Right atrium auricular region (tissue), 2 donors: ENCODE results near the gene IZUMO1R. TPM values are rescaled to one million over a fixed set of nuclear protein-coding genes. Genes with fewer than 3 reads are reported as not detected.
"Not testable (repeated sequence)": the region's sequence is repeated elsewhere in the genome, so short reads cannot be mapped to it uniquely, and the experiment has no call there.

Experiments
- DNase-seq: peaks from one replicate; pipeline ENCODE4 v3.0.0-alpha.2; 2019; ENCODE audit warnings: low spot score
- H3K27ac ChIP-seq, 2 donors: fragments of 200-600 bp; sonication (generic); 1 replicate in 1 of 2; 2 replicates in 1 of 2; pipeline ENCODE4 v1.5.1; 2016 to 2019
- H3K27me3 ChIP-seq, 2 donors: fragments of 200-600 bp; sonication (generic); one replicate each; pipeline versions ENCODE4 v1.5.1 to v1.6.0; 2017 to 2019
- H3K36me3 ChIP-seq: fragments of 200-600 bp; sonication (generic); one replicate; pipeline ENCODE4 v1.5.1; 2016
- H3K4me1 ChIP-seq, 2 donors: fragments of 200-600 bp; sonication (generic); one replicate each; pipeline versions ENCODE4 v1.5.1 to v1.6.0; 2017 to 2019
- H3K4me3 ChIP-seq, 2 donors: fragments of 200-600 bp; sonication (generic); 1 replicate in 1 of 2; 2 replicates in 1 of 2; pipeline ENCODE4 v1.5.1; 2017 to 2019; ENCODE audit warnings: mild to moderate bottlenecking in 1 of 2, moderate library complexity in 1 of 2
- H3K9me3 ChIP-seq, 2 donors: fragments of 200-600 bp; sonication (generic); one replicate each; pipeline ENCODE4 v1.5.1; 2019
- total RNA-seq, 2 donors: library from RNA; depleted of rRNA; stranded (reverse); fragments of >200 nt; gene quantifications; one replicate each; pipeline ENCODE4 v1.1.0, GENCODE V29; 2016
- TF ChIP-seq, protein P1 (sequence below), 2 donors: fragments of 200-600 bp; sonication (generic); IDR thresholded peaks; one replicate each; pipeline ENCODE4 v1.5.1; 2019; ENCODE audit warnings: antibody characterized with exemption in 2 of 2

Gene IZUMO1R
- not detected for total RNA-seq

GRCh38 chr11:94303966-94304958, at the start of gene IZUMO1R:
IZUMO1R (plus strand) TSS chr11:94304580; CDS start chr11:94305637, 1,057 bp downstream.
- H3K9me3 ChIP-seq = no peaks in the 10 kb centered on the region
- no peak for DNase-seq
- TF ChIP-seq, protein P1, sequence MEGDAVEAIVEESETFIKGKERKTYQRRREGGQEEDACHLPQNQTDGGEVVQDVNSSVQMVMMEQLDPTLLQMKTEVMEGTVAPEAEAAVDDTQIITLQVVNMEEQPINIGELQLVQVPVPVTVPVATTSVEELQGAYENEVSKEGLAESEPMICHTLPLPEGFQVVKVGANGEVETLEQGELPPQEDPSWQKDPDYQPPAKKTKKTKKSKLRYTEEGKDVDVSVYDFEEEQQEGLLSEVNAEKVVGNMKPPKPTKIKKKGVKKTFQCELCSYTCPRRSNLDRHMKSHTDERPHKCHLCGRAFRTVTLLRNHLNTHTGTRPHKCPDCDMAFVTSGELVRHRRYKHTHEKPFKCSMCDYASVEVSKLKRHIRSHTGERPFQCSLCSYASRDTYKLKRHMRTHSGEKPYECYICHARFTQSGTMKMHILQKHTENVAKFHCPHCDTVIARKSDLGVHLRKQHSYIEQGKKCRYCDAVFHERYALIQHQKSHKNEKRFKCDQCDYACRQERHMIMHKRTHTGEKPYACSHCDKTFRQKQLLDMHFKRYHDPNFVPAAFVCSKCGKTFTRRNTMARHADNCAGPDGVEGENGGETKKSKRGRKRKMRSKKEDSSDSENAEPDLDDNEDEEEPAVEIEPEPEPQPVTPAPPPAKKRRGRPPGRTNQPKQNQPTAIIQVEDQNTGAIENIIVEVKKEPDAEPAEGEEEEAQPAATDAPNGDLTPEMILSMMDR (IDR thresholded peaks at IDR 0.05) = no peak
- H3K27me3 ChIP-seq = no peaks in the 10 kb centered on the region
- peaks cover 0 to 12% of the 10 kb centered on the region in 2 donors for H3K4me1 ChIP-seq
- H3K27ac ChIP-seq = peak within 1 kb of the TSS; percentile 27 to 40
- H3K36me3 ChIP-seq = no peaks in the 10 kb centered on the region
- H3K4me3 ChIP-seq = no peak within 1 kb of the TSS

- no peak overlapping the region for H3K27ac ChIP-seq
- no peak for DNase-seq
- no peaks in the 10 kb centered on the region for H3K27me3 ChIP-seq
- no peaks in the 10 kb centered on the region for H3K4me1 ChIP-seq
- TF ChIP-seq, protein P1 (IDR thresholded peaks at IDR 0.05) = no peak
- H3K36me3 ChIP-seq = no peaks in the 10 kb centered on the region
- peaks cover 0 to 10% of the 10 kb centered on the region in 2 donors for H3K9me3 ChIP-seq
- H3K4me3 ChIP-seq = no peak overlapping the region
These were observed 32.5 kb upstream of the IZUMO1R start for GRCh38 chr11:94271885-94272372.

DNA sequence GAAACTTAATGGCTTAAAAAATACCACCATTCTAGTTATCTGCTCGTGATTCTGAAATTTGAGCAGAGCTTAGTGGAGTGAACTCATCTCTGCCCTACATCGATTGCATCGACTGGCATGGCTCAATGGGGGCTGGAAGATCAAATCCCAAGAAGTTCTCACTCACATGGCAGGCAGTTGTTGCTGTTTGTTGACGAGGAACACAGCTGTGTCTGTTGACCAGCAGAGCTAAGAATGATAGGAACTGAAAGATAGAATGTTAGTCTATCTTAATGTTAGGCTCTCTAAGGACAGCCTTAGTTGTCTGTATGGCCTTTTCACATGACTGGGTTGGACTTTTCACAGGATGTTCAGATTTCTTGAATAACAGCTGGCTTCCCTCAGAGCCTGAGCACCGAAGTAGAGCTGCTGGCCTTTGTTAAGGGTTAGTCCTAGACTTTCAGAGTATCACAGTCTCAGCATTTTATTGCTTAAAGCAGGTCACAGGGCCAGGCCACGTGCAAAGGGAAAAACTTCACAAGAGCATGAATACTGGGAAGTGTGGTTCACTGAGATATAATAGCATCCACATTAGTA, 31.6 kb upstream of the IZUMO1R start:
- TF ChIP-seq, protein P1 (IDR thresholded peaks at IDR 0.05) = no peak
- Histone ChIP-seq H3K4me3 (no peak overlapping the region), H3K36me3 (no peaks in the 10 kb centered on the region), H3K27ac (no peak overlapping the region), H3K9me3 (peaks cover 0 to 10% of the 10 kb centered on the region in 2 donors), H3K27me3 (no peaks in the 10 kb centered on the region), H3K4me1 (no peaks in the 10 kb centered on the region)
- no peak for DNase-seq

GRCh38 chr11:94275961-94276360, 28.4 kb upstream of the IZUMO1R start:
- H3K4me1 ChIP-seq = no peaks in the 10 kb centered on the region
- H3K4me3 ChIP-seq = no peak overlapping the region
- H3K27me3 ChIP-seq = no peaks in the 10 kb centered on the region
- H3K36me3 ChIP-seq = no peaks in the 10 kb centered on the region
- no peaks in the 10 kb centered on the region for H3K9me3 ChIP-seq
- no peak for DNase-seq
- TF ChIP-seq, protein P1 (IDR thresholded peaks at IDR 0.05) = no peak
- H3K27ac ChIP-seq = no peak overlapping the region

DNA sequence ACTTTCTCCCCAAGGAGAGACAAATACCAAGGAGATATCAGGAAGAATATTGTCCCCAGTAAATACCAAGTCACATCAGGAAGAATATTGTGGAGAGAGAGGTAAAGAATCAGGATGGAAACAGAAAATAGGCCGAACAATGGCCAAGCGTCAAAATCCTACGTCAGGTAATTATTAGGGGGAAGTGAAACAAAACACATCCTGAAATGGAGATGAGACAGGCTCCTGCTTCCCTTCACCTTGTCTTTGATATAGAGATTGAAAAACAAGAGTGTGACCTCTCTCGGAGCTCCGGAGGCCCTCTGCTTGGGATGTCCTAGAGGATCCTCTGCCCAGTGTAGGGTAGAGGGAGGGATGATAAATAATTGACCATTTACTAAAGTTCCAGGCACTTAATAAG, 27.4 kb upstream of the IZUMO1R start:
- no peak overlapping the region for H3K27ac ChIP-seq
- no peaks in the 10 kb centered on the region for H3K9me3 ChIP-seq
- H3K4me3 ChIP-seq = no peak overlapping the region
- H3K4me1 ChIP-seq = no peaks in the 10 kb centered on the region
- no peaks in the 10 kb centered on the region for H3K27me3 ChIP-seq
- no peak for DNase-seq
- TF ChIP-seq, protein P1 (IDR thresholded peaks at IDR 0.05) = no peak
- no peaks in the 10 kb centered on the region for H3K36me3 ChIP-seq

GRCh38 chr11:94278207-94278606, 26.2 kb upstream of the IZUMO1R start:
- H3K4me3 ChIP-seq, H3K36me3 ChIP-seq, H3K27me3 ChIP-seq, DNase-seq, H3K27ac ChIP-seq, H3K9me3 ChIP-seq, H3K4me1 ChIP-seq: not testable (repeated sequence)
